ENCODE results near the gene AMBN.
A peak's percentile ranks its signal among the peaks of the same experiment; 100 is the strongest.

AMBN gene

GRCh38 chr4:70608324-70608723 lies 16.3 kb downstream of the AMBN start:
- TF ChIP-seq CTCF (IDR thresholded peaks at IDR 0.05; ENCODE audit: low read depth, low read length), result no peak

GRCh38 chr4:70613306-70614183 lies 21.5 kb downstream of the AMBN start:
- TF ChIP-seq CTCF (IDR thresholded peaks at IDR 0.05; ENCODE audit: low read depth, low read length), result no peak
- peak overlapping the region; percentile 52 for H3K4me3 ChIP-seq (ENCODE audit: low read depth, low read length)

More at GRCh38 chr4:70608324-70608723, 16.3 kb downstream of the AMBN start:
- no peak overlapping the region for H3K4me3 ChIP-seq (ENCODE audit: low read depth, low read length)

GRCh38 chr4:70614184-70614555 lies 22.1 kb downstream of the AMBN start:
- TF ChIP-seq CTCF (IDR thresholded peaks at IDR 0.05; ENCODE audit: low read depth, low read length), result no peak

GRCh38 chr4:70619288-70619687 lies 27.2 kb downstream of the AMBN start:
- H3K4me3 ChIP-seq (ENCODE audit: low read depth, low read length), result no peak overlapping the region
- no peak for TF ChIP-seq CTCF (IDR thresholded peaks at IDR 0.05; ENCODE audit: low read depth, low read length)

More at GRCh38 chr4:70614184-70614555, 22.1 kb downstream of the AMBN start:
- peak overlapping the region; percentile 52 for H3K4me3 ChIP-seq (ENCODE audit: low read depth, low read length)

GRCh38 chr4:70619778-70620177 lies 27.7 kb downstream of the AMBN start:
- H3K4me3 ChIP-seq (ENCODE audit: low read depth, low read length), result no peak overlapping the region
- TF ChIP-seq CTCF (IDR thresholded peaks at IDR 0.05; ENCODE audit: low read depth, low read length), result no peak

GRCh38 chr4:70623323-70623722 lies 31.3 kb downstream of the AMBN start:
- TF ChIP-seq CTCF (IDR thresholded peaks at IDR 0.05; ENCODE audit: low read depth, low read length), result no peak

GRCh38 chr4:70624226-70624793 lies 32.3 kb downstream of the AMBN start:
- no peak overlapping the region for H3K4me3 ChIP-seq (ENCODE audit: low read depth, low read length)
- no peak for TF ChIP-seq CTCF (IDR thresholded peaks at IDR 0.05; ENCODE audit: low read depth, low read length)

More at GRCh38 chr4:70623323-70623722, 31.3 kb downstream of the AMBN start:
- no peak overlapping the region for H3K4me3 ChIP-seq (ENCODE audit: low read depth, low read length)

Data from WI38 (cell line).